Mucosa of stomach (tissue), 1 donor: ENCODE data around the gene HECA.

Source experiments
- H3K27me3 ChIP-seq: one replicate; pipeline ENCODE4 v1.7.0; 2013; ENCODE audit warnings: mild to moderate bottlenecking, low read length; ENCODE audit not compliant: control insufficient read depth, insufficient read depth
- H3K36me3 ChIP-seq: one replicate; pipeline ENCODE4 v1.7.0; 2013; ENCODE audit warnings: low read length; ENCODE audit not compliant: control insufficient read depth, insufficient read depth
- H3K4me1 ChIP-seq: one replicate; pipeline ENCODE4 v1.7.0; 2013; ENCODE audit warnings: mild to moderate bottlenecking, low read length; ENCODE audit not compliant: control insufficient read depth, insufficient read depth
- H3K4me3 ChIP-seq: one replicate; pipeline ENCODE4 v1.7.0; 2013; ENCODE audit warnings: low read length
- H3K9ac ChIP-seq: one replicate; pipeline ENCODE4 v1.7.0; 2013; ENCODE audit warnings: mild to moderate bottlenecking, low read length, moderate library complexity
- H3K9me3 ChIP-seq: one replicate; pipeline ENCODE4 v1.7.0; 2013; ENCODE audit warnings: mild to moderate bottlenecking, low read length, moderate library complexity; ENCODE audit not compliant: control insufficient read depth
- donor health status: Pancreatic carcinoma.

Gene HECA

DNA sequence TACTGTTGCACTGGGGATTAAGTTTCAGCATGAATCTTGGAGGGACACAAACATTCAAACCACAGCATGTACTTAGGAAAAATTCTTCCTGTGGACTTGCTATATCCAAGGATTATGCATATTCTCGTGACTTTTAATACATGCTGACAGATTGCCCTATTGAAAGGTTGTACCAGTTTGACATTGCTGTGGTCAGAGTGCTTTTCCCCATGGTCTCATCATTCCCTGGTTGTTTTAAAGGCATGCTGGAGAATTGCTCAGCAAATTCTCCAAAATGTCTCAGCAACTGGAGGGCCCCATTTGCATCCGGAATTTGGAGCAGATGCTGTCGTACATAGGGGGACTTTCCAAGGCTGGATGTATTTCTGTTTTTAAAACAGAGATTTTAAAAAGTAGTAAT is 7.4 kb downstream of the HECA start:
- Histone ChIP-seq H3K4me3 (no peak overlapping the region), H3K36me3 (no peaks in the 10 kb centered on the region), H3K9ac (no peak overlapping the region), H3K27me3 (no peaks in the 10 kb centered on the region), H3K9me3 (no peaks in the 10 kb centered on the region), H3K4me1 (peaks cover 18% of the 10 kb centered on the region)

DNA sequence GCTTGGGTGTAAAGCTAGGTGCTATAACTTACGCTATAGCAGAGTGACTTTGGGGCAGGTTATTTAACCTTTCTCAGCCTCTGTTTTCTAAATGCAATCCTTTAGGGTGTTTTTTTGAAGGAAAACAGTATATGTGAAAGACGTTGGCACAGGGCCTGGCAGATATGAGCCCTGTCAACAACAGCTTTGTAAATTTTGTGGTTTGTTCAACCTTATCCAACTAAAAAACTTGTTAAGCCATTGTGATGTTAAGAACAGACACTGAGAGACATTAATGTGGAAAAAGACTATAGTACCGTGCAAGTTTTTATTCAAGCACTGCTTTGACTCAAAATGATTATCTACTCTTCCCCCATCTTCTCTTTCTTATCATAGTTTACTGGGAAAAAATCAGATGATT is 8.2 kb downstream of the HECA start:
- H3K4me3 ChIP-seq, result no peak overlapping the region
- H3K27me3 ChIP-seq, result no peaks in the 10 kb centered on the region

DNA sequence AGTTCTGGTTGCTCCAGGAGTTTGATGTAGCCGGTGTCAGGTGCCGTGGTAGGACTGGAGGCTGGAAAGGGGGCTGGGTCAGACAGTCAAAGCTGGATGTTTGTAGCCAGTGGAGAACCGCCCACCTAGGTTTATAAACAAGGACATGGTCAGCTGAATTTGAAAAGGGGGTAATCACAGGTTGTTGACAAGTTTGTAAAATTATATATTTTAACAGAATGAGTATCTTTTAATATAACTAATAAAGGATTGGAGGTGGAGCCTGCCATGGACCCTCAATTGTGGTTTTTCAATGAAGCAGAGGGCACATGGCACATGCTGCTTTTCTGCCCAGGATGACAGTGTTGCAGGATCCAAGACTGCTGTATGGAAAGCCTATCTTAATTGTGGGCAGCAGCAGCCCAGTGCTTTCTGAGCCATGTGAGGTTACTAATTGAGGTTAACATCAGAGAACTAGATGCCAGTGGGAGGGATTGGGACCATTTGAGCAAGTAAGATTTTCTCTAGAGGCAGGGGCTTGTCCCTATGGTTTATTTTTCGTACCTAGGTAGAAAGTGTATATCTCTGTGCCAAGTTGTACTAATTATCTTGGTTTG is 9.7 kb downstream of the HECA start:
- no peaks in the 10 kb centered on the region for H3K27me3 ChIP-seq
- no peak overlapping the region for H3K9ac ChIP-seq
- H3K4me1 ChIP-seq, result peaks cover 34% of the 10 kb centered on the region
- no peak overlapping the region for H3K4me3 ChIP-seq
- H3K9me3 ChIP-seq, result no peaks in the 10 kb centered on the region
- H3K36me3 ChIP-seq, result no peaks in the 10 kb centered on the region

More for the DNA sequence above, 8.2 kb downstream of the HECA start:
- Histone ChIP-seq H3K4me1 (peaks cover 22% of the 10 kb centered on the region), H3K9me3 (no peaks in the 10 kb centered on the region), H3K9ac (no peak overlapping the region), H3K36me3 (no peaks in the 10 kb centered on the region)

DNA sequence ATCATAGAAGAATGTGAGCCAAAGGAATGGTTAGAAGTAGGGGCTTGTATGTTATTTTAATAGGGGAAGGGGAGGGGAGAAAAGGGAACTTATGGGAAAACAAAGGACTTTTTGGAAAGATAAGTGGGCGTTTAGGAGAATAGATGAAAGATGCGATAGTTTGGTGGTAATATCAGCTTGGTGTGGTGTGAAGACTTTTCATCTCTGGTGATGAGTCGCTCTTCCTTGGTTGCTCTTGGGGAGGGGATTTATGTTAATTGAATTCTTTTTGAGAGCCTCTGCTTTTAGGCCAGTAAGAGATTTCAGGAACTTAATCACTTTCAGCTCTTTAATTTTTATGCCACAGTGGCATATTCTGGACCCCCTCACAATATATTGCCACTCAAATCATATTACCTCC is 10.8 kb downstream of the HECA start:
- peaks cover 39% of the 10 kb centered on the region for H3K4me1 ChIP-seq
- no peaks in the 10 kb centered on the region for H3K27me3 ChIP-seq
- H3K9me3 ChIP-seq, result no peaks in the 10 kb centered on the region
- no peak overlapping the region for H3K9ac ChIP-seq
- no peak overlapping the region for H3K4me3 ChIP-seq
- no peaks in the 10 kb centered on the region for H3K36me3 ChIP-seq

DNA sequence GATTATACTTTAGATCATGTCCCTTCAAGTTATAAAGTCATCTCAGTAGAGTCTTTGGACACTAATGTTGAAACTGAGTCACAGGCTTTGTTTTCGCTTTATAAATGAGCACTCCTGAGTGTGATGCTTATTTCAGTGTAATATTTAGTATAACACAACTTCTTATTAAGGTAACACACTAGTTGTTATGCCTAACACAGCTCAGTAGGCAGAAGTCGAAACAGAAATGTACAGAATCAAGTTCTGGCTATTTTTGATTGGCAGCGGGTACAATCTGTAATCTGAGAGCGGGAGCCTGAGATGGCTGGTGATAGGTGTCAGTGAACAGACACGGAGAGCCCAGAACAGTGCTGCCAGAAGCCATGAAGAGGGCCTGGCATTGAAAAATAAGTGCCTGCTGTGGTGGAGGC is 11.4 kb downstream of the HECA start:
- Histone ChIP-seq H3K9ac (no peak overlapping the region), H3K4me3 (no peak overlapping the region), H3K9me3 (no peaks in the 10 kb centered on the region), H3K4me1 (peaks cover 39% of the 10 kb centered on the region), H3K36me3 (no peaks in the 10 kb centered on the region), H3K27me3 (no peaks in the 10 kb centered on the region)

DNA sequence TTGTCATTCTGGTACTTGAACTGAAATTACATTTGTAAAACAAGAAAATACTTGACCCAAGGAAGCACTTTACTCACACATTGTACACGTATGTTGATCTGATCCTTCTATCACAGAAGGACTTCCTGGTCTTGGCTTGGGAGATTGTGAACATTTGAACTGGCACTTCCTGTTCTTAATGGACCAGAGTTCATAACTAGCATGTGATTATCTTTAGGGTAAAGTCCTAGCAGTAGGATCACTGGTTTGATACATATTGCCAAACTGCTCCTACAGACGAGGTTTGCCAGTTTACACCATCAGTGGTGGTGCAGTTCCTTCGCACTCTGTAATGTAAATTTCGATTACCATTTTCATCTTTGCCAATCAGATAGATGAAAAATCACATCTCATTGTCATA is 12.7 kb downstream of the HECA start:
- no peaks in the 10 kb centered on the region for H3K9me3 ChIP-seq
- peaks cover 39% of the 10 kb centered on the region for H3K4me1 ChIP-seq
- H3K9ac ChIP-seq, result no peak overlapping the region
- no peaks in the 10 kb centered on the region for H3K27me3 ChIP-seq
- H3K36me3 ChIP-seq, result no peaks in the 10 kb centered on the region
- no peak overlapping the region for H3K4me3 ChIP-seq

DNA sequence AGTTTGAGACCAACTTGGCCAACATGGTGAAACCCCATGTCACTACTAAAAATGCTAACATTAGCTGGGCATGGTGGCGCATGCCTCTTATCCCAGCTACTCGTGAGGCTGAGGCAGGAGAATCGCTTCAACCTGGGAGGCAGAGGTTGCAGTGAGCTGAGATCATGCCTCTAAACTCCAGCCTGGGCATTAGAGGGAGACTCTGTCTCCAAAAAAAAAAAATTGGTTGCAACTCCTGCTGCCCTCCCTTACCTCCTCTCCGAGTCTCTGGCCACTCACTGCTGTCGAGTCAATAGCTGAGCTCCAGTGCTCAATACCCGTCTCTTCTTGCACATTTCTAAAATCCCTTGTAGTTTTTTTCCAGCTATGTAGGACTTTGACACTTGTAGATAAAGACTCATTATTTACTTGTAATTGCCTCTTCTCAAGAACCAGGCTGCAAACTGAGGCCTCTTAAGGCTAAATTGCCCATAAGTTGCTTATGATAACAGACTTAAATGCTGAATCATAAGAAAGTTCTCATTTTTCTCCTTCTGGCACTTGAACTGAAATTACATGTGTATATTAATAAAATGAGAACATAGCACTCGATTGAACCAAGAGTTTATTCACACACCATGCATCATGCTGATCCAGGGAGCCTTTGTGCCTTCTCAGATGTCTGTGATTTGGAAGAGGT is 13.8 kb downstream of the HECA start:
- H3K36me3 ChIP-seq, result no peaks in the 10 kb centered on the region
- no peak overlapping the region for H3K9ac ChIP-seq
- no peaks in the 10 kb centered on the region for H3K27me3 ChIP-seq
- no peaks in the 10 kb centered on the region for H3K9me3 ChIP-seq
- peaks cover 35% of the 10 kb centered on the region for H3K4me1 ChIP-seq
- H3K4me3 ChIP-seq, result no peak overlapping the region

DNA sequence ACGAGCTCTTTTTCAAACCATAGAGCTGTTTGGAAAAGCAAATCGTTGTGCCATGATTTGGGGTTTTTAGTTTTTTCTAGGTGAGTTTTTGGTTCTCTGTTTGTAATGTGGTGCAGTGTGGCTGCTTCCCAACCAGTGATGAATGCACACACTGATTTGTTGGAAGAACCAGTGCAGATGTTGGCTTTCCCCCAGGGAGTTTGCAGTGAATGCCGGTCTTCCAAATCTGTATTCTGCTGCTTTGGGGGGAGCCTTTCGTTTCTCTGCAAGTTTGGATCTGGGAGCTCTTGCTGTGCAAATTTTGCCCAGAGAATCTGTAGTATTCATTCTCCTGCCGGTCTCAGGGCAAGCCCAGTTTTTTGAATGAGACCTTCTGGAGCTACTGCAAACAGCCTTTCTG is 14.5 kb downstream of the HECA start:
- no peaks in the 10 kb centered on the region for H3K9me3 ChIP-seq
- no peak overlapping the region for H3K9ac ChIP-seq
- no peaks in the 10 kb centered on the region for H3K27me3 ChIP-seq
- peaks cover 35% of the 10 kb centered on the region for H3K4me1 ChIP-seq
- no peak overlapping the region for H3K4me3 ChIP-seq
- no peaks in the 10 kb centered on the region for H3K36me3 ChIP-seq

DNA sequence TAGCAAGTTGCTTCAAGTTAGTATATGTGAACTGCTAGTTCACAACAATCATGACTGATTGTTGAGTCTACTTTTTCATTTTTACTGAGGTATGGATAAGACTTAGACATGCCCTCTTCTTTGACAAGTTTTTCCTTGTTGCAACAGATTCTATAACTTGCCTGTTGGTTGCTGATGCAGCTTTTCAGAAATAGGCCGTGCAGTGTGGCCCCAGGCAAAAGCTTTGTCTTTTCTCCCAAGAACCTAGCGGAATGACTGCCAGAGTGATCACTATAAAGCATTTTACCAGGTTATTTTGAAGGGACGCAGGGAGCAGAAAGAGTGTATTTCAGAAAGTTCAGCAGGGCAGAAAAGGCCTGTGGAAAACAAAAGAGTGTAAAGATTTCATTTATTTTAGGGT is 16.0 kb downstream of the HECA start:
- Histone ChIP-seq H3K4me3 (no peak overlapping the region), H3K36me3 (no peaks in the 10 kb centered on the region), H3K27me3 (no peaks in the 10 kb centered on the region), H3K9ac (no peak overlapping the region), H3K4me1 (peaks cover 35% of the 10 kb centered on the region), H3K9me3 (no peaks in the 10 kb centered on the region)

DNA sequence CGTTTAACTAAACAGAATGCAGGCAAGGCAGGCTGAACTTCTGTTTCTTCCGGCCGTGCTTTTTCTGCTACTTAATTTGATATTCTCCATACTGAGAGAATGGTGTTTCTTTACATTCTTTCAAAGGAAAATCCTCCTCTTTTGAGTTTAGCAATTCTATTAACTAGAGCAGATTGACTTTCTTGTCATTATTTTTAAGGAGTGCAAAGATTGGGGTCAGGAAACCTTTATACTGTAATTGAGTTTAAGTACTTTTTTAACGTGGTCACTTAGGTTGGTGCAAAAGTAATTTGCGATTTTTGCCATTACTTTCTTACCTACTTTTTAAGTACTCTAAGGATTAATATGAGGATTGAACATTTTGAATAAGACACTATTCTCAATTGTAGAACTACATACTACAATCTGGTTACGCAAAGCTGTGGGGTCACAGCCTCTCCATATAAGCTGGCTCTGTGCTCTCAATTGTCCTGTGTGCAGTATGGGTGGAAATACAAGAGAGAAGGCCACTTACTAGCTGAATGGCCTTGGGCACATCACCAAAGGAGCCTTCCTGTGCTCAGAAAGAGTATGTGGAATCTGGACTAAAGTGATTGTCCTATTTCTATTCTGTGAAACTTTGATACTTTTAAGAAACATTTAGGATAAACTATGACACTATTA is 16.7 kb downstream of the HECA start:
- Histone ChIP-seq H3K4me1 (peaks cover 35% of the 10 kb centered on the region), H3K9ac (no peak overlapping the region), H3K27me3 (no peaks in the 10 kb centered on the region), H3K36me3 (no peaks in the 10 kb centered on the region), H3K4me3 (no peak overlapping the region), H3K9me3 (no peaks in the 10 kb centered on the region)

DNA sequence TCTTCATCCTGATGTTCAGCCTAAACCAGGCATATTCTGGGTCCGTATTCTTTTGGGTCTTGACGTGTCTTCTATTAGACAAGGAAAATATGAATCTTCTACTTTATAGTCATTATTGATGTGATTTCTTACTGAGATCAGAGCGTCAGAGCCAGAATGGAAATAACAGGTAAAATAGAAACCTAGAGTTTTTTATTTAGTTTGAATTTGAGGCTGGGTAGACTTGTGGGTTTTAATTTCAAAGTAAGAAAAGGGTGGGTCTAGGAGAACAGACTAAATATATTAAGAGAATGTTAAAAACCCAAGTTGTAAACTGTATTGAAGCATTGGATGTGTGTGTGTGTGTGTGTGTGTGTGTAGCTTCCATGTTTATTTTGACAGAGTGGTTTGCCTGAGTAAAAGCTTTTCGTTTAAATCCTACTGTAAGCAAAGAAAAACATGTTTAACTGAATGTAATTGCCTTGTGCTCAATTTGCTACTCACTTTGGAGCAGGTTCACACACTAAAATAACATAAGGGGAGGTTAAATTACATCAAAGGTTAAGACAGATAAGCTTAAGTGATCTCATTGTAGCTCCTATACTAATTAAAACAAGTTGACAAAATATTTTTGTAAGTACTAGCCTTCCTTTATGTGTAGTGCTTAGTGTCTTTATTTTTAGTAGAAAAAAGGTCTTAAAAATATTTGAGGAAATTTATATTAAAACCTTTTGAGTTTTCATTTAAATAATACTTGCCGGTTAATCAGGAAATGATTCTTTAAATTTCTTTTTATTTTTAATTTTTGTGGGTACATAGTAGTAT is 17.4 kb downstream of the HECA start:
- no peaks in the 10 kb centered on the region for H3K27me3 ChIP-seq
- H3K9me3 ChIP-seq, result no peaks in the 10 kb centered on the region
- H3K4me1 ChIP-seq, result peaks cover 28% of the 10 kb centered on the region
- no peak overlapping the region for H3K4me3 ChIP-seq
- H3K9ac ChIP-seq, result no peak overlapping the region
- H3K36me3 ChIP-seq, result no peaks in the 10 kb centered on the region

DNA sequence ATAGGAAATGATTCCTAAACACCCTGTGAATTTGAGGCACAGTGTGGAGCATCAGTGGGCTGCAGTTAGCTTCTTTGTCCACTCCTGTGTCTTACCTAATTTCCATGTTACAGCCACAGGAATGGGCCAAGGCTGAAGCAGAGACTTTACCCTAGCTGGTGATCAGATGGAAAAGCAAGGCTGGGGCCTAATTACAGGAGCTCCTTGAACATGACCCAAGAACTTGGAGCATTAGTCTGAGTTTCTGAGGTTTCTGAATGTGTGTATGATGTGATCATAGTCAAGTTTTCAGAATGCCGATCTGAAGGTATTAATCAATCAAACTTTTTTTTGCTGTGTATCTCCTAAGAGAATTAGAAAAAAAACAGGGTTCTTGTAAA is 18.0 kb downstream of the HECA start:
- H3K4me3 ChIP-seq, result no peak overlapping the region
- H3K27me3 ChIP-seq, result no peaks in the 10 kb centered on the region
- H3K9ac ChIP-seq, result no peak overlapping the region
- no peaks in the 10 kb centered on the region for H3K36me3 ChIP-seq
- H3K9me3 ChIP-seq, result no peaks in the 10 kb centered on the region
- H3K4me1 ChIP-seq, result peaks cover 22% of the 10 kb centered on the region
